SK-N-SH (cell line): ENCODE measurements around the gene CHIC2. TPM values are rescaled to one million over a fixed set of nuclear protein-coding genes. Genes with fewer than 3 reads are reported as not detected.

Experiments used
- CTCF ChIA-PET: fragments of 300-600, 350-600 bp; formaldehyde crosslinking; extraction: SDS; loops from one replicate; lab custom pipeline; 2021; lab: Yijun Ruan, JAX
- POLR2A ChIA-PET: fragments of 350-600 bp; sonication (Branson Sonifier 250); formaldehyde crosslinking; extraction: SDS; loops from one replicate; lab custom pipeline; 2020; ENCODE audit warnings: antibody characterized with exemption, inconsistent platforms; lab: Yijun Ruan, JAX
- DNase-seq: peaks from one replicate; pipeline ENCODE4 v3.0.0; 2012
- H2AFZ ChIP-seq: fragments of 200-600 bp; sonication (generic); 2 replicates; pipeline ENCODE4 v1.8.1; 2016; ENCODE audit warnings: antibody characterized with exemption, mild to moderate bottlenecking, low read depth
- H3F3A ChIP-seq: fragments of 200-600 bp; sonication (generic); replicated peaks from 2 replicates; pipeline ENCODE3; 2016; ENCODE audit warnings: antibody characterized with exemption, mild to moderate bottlenecking; ENCODE audit not compliant: insufficient read depth
- H3K27ac ChIP-seq, 2 experiments: fragments of 200-500 bp in 1 of 2; fragments of 200-600 bp in 1 of 2; sonication (Bioruptor generic) in 1 of 2; sonication (generic), shearing (Covaris generic) in 1 of 2; 2 replicates each; pipeline versions ENCODE4 v1.5.1 to v1.6.1; 2014 to 2016; ENCODE audit warnings: low read depth in 2 of 2, inconsistent platforms in 1 of 2, low read length in 1 of 2, mild to moderate bottlenecking in 1 of 2, mixed read lengths in 1 of 2
- H3K27me3 ChIP-seq: fragments of 200-600 bp; sonication (generic), shearing (Covaris generic); 2 replicates; pipeline ENCODE4 v1.6.1; 2016; ENCODE audit warnings: mixed run types; ENCODE audit not compliant: insufficient read depth
- H3K36me3 ChIP-seq, 2 experiments: fragments of 200-500 bp in 1 of 2; fragments of 200-600 bp in 1 of 2; sonication (Bioruptor generic) in 1 of 2; sonication (generic) in 1 of 2; replicated peaks in 1 of 2; 2 replicates each; pipeline versions ENCODE3 to v1.5.1; 2014 to 2016; ENCODE audit warnings: low read length in 1 of 2, mild to moderate bottlenecking in 1 of 2; ENCODE audit not compliant: insufficient read depth in 2 of 2, control insufficient read depth in 1 of 2
- H3K4me1 ChIP-seq, 2 experiments: fragments of 200-500 bp in 1 of 2; fragments of 200-600 bp in 1 of 2; sonication (Bioruptor generic) in 1 of 2; sonication (generic), shearing (Covaris generic) in 1 of 2; 2 replicates each; pipeline versions ENCODE4 v1.5.1 to v1.6.1; 2014 to 2016; ENCODE audit warnings: low read depth in 1 of 2, low read length in 1 of 2, mixed run types in 1 of 2; ENCODE audit not compliant: insufficient read depth in 2 of 2, control insufficient read depth in 1 of 2
- H3K4me2 ChIP-seq: fragments of 200-600 bp; sonication (generic), shearing (Covaris generic); 2 replicates; pipeline ENCODE4 v1.6.1; 2017; ENCODE audit warnings: mixed run types
- H3K4me3 ChIP-seq, 2 experiments: fragments of 200-500 bp in 1 of 2; fragments of 200-600 bp in 1 of 2; sonication (Bioruptor generic) in 1 of 2; sonication (generic), shearing (Covaris generic) in 1 of 2; 2 replicates each; pipeline versions ENCODE4 v1.5.1 to v1.8.1; 2014 to 2016; ENCODE audit warnings: low read depth in 2 of 2, inconsistent platforms in 1 of 2, low read length in 1 of 2, mild to moderate bottlenecking in 1 of 2, mixed read lengths in 1 of 2, moderate library complexity in 1 of 2
- H3K79me2 ChIP-seq: fragments of 200-600 bp; sonication (generic); 2 replicates; pipeline ENCODE4 v1.8.1; 2017; ENCODE audit warnings: mild to moderate bottlenecking; ENCODE audit not compliant: insufficient read depth
- H3K9ac ChIP-seq: fragments of 200-600 bp; sonication (generic); 2 replicates; pipeline ENCODE4 v1.6.1; 2017; ENCODE audit warnings: mixed run types
- H3K9me2 ChIP-seq: fragments of 200-600 bp; sonication (generic); 2 replicates; pipeline ENCODE4 v1.6.1; 2017; ENCODE audit warnings: mixed run types
- H3K9me3 ChIP-seq: fragments of 200-600 bp; sonication (generic); 2 replicates; pipeline ENCODE4 v1.6.1; 2017; ENCODE audit warnings: mixed run types, mild to moderate bottlenecking, moderate library complexity
- H4K20me1 ChIP-seq: fragments of 200-600 bp; sonication (generic); 2 replicates; pipeline ENCODE4 v1.6.1; 2017; ENCODE audit warnings: mild to moderate bottlenecking, mixed run types; ENCODE audit not compliant: insufficient read depth
- FOSL2 ChIP-seq: IDR thresholded peaks from 2 replicates; pipeline ENCODE4 v1.4.0; 2012; ENCODE audit warnings: low read depth, mild to moderate bottlenecking, moderate library complexity, borderline replicate concordance
- JUND ChIP-seq: IDR thresholded peaks from 2 replicates; pipeline ENCODE4 v1.4.0; 2012
- MEF2A ChIP-seq: IDR thresholded peaks from 2 replicates; pipeline ENCODE4 v1.4.0; 2012; ENCODE audit warnings: low read depth, borderline replicate concordance
- NRF1 ChIP-seq: IDR thresholded peaks from 2 replicates; pipeline ENCODE4 v1.6.1; 2012; ENCODE audit warnings: low read depth, mild to moderate bottlenecking, low read length
- POLR2AphosphoS5 ChIP-seq: IDR thresholded peaks from 2 replicates; pipeline ENCODE4 v1.6.1; 2012; ENCODE audit warnings: low read depth, low read length
- RXRA ChIP-seq: IDR thresholded peaks from 2 replicates; pipeline ENCODE4 v1.4.0; 2012; ENCODE audit warnings: low read depth, mild to moderate bottlenecking, borderline replicate concordance
- SMC3 ChIP-seq: IDR thresholded peaks from 2 replicates; pipeline ENCODE4 v1.6.1; 2012; ENCODE audit warnings: low read depth, low read length, improper control_type of control experiment
- TCF12 ChIP-seq: IDR thresholded peaks from 2 replicates; pipeline ENCODE4 v1.4.0; 2012
- TEAD4 ChIP-seq: IDR thresholded peaks from 2 replicates; pipeline ENCODE4 v1.4.0; 2012; ENCODE audit warnings: mild to moderate bottlenecking, borderline replicate concordance; ENCODE audit not compliant: insufficient read depth
- YY1 ChIP-seq: IDR thresholded peaks from 2 replicates; pipeline ENCODE4 v1.4.0; 2012; ENCODE audit warnings: low read depth, mild to moderate bottlenecking
- WGBS: methylation state at CpG from one replicate; pipeline ENCODE4 v1.1.6; 2017; ENCODE audit warnings: low lambda C conversion rate; 5-methylcytosine and 5-hydroxymethylcytosine counted together
- polyA plus RNA-seq, 3 experiments: library from polyadenylated mRNA; depleted of rRNA; stranded (reverse); fragments of >200 nt; gene quantifications; 2 replicates each; pipeline ENCODE4 v1.2.3, GENCODE V29; 2012
- TF ChIP-seq, protein P1 (sequence below): IDR thresholded peaks from 2 replicates; pipeline ENCODE4 v1.4.0; 2012; ENCODE audit warnings: low read depth, borderline replicate concordance
- TF ChIP-seq, protein P2 (sequence below): IDR thresholded peaks from 2 replicates; pipeline ENCODE4; 2012

Gene CHIC2
- polyA plus RNA-seq, 1 of the 3 experiments (the other 2 are of a cell fraction) = 26.8 TPM

DNA sequence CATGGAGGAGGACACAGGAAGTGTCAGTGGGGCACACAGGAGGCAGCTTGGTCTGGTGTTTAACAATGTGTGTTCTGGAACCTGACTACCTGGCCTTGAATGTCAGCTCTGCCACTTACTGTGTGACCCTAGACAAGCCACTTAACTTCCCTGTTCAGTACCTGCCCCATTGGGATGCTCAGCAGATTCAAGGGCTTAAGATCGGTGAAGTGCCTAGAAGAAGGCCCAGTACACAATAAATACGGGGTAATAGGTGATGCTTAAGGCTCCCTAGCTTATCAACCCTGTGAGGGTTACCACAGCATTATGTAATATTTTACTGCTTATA is 1.6 kb upstream of the CHIC2 start:
- Histone ChIP-seq H4K20me1 (peaks cover 15% of the 10 kb centered on the region; the same call in 1 of the 2 replicates), H3K36me3 (peaks cover 6 to 13% of the 10 kb centered on the region in 2 experiments), H2AFZ (no peak overlapping the region), H3F3A (peaks cover 39% of the 10 kb centered on the region), H3K4me1 (peaks cover 19 to 23% of the 10 kb centered on the region in 2 experiments), H3K9me3 (no peaks in the 10 kb centered on the region), H3K79me2 (peaks cover 33% of the 10 kb centered on the region), H3K9ac (no peak overlapping the region)
- no peak for DNase-seq
- CTCF ChIA-PET = no interaction called here
- no peak for TF ChIP-seq JUND
- TF ChIP-seq FOSL2 = no peak
- no peak for TF ChIP-seq YY1
- TF ChIP-seq RXRA = no peak
- TF ChIP-seq, protein P1, sequence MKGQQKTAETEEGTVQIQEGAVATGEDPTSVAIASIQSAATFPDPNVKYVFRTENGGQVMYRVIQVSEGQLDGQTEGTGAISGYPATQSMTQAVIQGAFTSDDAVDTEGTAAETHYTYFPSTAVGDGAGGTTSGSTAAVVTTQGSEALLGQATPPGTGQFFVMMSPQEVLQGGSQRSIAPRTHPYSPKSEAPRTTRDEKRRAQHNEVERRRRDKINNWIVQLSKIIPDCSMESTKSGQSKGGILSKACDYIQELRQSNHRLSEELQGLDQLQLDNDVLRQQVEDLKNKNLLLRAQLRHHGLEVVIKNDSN = no peak
- TF ChIP-seq NRF1 = no peak
- TF ChIP-seq TEAD4 = no peak
- TF ChIP-seq, all 33 proteins: peak for 0
- Histone ChIP-seq H3K27ac (peak overlapping the region; percentile 89 to 93; a peak in 3 of 4 replicates), H3K9me2 (no peaks in the 10 kb centered on the region), H3K4me2 (no peak overlapping the region), H3K27me3 (no peaks in the 10 kb centered on the region), H3K4me3 (no peak overlapping the region)
- 92% methylated on average over 2 of the region's 2 CpGs for WGBS
- POLR2A ChIA-PET = no interaction called here

DNA sequence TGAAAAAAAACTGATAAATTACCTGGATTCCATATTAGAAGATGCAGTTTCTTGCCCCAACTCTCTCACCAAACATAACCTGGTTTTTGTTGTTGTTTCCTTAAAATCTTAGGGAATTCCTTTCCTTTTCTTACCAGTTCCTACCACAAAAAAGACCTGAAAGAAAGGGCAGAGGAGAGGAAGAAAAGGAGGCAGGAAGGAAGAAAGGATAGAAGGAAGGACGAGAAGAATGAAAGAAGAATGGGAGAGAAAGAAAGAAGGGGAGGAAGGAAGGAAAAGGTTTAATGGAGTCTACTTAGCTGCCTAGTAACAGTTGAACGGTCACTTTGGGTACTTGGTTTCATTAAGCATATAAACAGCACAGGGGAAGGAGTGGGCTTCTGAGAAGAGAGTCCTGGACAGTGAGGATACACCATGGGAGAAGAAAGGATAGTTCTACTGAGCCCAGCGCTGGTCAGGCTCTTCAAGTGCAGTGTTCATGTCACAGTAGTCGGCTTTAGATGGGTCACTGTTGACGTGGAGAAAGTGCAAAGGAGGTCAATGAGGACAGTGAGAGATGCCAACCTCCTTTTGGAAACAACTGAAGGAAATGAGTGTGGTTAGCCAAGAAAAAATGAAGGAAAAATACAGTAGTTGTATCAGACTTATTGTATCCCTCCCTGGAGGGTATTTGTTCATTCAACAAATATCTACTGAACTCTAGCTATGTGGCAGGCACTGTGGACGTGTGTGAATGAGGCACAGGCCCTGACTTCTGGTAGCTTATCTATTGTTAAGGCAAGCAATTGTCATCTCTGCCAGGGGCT is 1.1 kb upstream of the CHIC2 start:
- POLR2A ChIA-PET = no interaction called here
- 82% methylated on average over 6 of the region's 6 CpGs for WGBS

More for the DNA sequence above, 1.1 kb upstream of the CHIC2 start:
- DNase-seq = no peak
- Histone ChIP-seq H3K4me1 (peaks cover 19 to 23% of the 10 kb centered on the region in 2 experiments), H3K9ac (peak overlapping the region; percentile 99), H3K4me3 (peak overlapping the region; percentile 95 to 97), H2AFZ (peak overlapping the region; percentile 65; the same call in 1 of the 2 replicates), H4K20me1 (peaks cover 20% of the 10 kb centered on the region), H3K9me2 (no peaks in the 10 kb centered on the region)
- CTCF ChIA-PET = interaction anchor here (2.2 kb wide), 1 partner anchor 1050 kb away, joined by 5 read pairs; no protein-coding TSS in a partner anchor
- TF ChIP-seq POLR2AphosphoS5 (no peak), MEF2A (no peak), SMC3 (no peak), TCF12 (no peak)
- TF ChIP-seq, protein P2, sequence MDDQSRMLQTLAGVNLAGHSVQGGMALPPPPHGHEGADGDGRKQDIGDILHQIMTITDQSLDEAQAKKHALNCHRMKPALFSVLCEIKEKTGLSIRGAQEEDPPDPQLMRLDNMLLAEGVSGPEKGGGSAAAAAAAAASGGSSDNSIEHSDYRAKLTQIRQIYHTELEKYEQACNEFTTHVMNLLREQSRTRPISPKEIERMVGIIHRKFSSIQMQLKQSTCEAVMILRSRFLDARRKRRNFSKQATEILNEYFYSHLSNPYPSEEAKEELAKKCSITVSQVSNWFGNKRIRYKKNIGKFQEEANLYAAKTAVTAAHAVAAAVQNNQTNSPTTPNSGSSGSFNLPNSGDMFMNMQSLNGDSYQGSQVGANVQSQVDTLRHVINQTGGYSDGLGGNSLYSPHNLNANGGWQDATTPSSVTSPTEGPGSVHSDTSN = no peak
- TF ChIP-seq, all 33 proteins: peak for 0
- Histone ChIP-seq H3K4me2 (peak overlapping the region; percentile 71), H3K27me3 (no peaks in the 10 kb centered on the region), H3K79me2 (peaks cover 39% of the 10 kb centered on the region), H3K27ac (peak overlapping the region; percentile 89 to 93), H3K9me3 (no peaks in the 10 kb centered on the region), H3K36me3 (peaks cover 8 to 19% of the 10 kb centered on the region in 2 experiments), H3F3A (peaks cover 39% of the 10 kb centered on the region)
